Heart left ventricle (tissue), 13 donors: ENCODE measurements around the gene DIABLO.

Experiments used
- CTCF ChIP-seq, 12 donors: fragments of 200-600 bp; sonication (generic) in 4 of 12; IDR thresholded peaks; one replicate each; pipeline versions ENCODE4 v1.5.0 to v1.8.0; 2018 to 2022; ENCODE audit warnings: antibody characterized with exemption in 12 of 12, mild to moderate bottlenecking in 5 of 12
- POLR2A ChIP-seq, 2 donors: fragments of 450-650 bp; IDR thresholded peaks; one replicate each; pipeline ENCODE4 v1.6.1; 2017; ENCODE audit warnings: antibody characterized with exemption in 2 of 2, mild to moderate bottlenecking in 2 of 2, moderate library complexity in 2 of 2
- donor health status: ischemic (EF 13 %, LVEDD 7.1; RV severe dilation, severe dysfunction).
- donor health status: DM: no; HTN: yes; CAD: no.
- donor health status: DM: no; HTN: no; CAD: no.
- donor health status: ischemic (EF 25% LVEDD 6.9; RV normal size, moderate dysfunction).
- donor health status: ischemic (EF 25% LVEDD 5.7; RV mildly dilated, moderate dysfunction).
- donor health status: ischemic (EF 35%, LVEDD 5.7; RV mildly dilated, moderate dysfunction).
- donor health status: nonischemic (EF 11% LVEDD 7.7; RV severe dilation, severe dysfunction).
- donor health status: DM: yes; HTN: yes; CAD: no.
- donor health status: PGD.
- donor health status: ischemic (EF 29% LVEDD 5.4; RV normal size, mild dysfunction).
- donor health status: nonischemic (EF 23%, LVEDD 6.1; RV moderate dilation, normal function).

GRCh38 chr12:122172262-122172939, 53.5 kb downstream of the DIABLO start:
- TF ChIP-seq CTCF (IDR thresholded peaks at IDR 0.05) (no peak), POLR2A (IDR thresholded peaks at IDR 0.05) (no peak)
